Fibroblast of skin of scalp (primary cell): ENCODE results near the gene NETO1.

Source experiments
- DNase-seq: peaks from one replicate; pipeline ENCODE4 v3.0.0-alpha.2; 2013

Gene NETO1

GRCh38 chr18:72843743-72844142 lies 24.0 kb downstream of the NETO1 start:
- DNase-seq = no peak

DNA sequence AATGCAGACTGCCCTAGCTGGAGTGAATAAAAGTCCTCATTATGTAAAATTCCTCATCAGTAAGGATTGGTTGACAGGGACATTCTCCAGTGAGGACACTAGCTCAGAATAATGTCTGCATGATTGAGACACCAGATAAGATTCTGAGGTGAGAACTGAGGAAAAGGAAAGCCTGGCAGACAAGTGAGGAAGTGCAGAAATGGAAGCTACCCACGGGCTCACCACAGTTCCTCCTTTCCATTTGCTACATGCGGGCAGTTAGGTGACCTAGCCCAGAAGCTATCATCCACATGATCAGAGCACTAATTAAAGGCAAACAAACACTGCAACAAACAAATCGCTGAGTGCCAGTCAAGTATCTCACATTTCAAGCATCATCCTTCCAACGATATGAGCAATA lies 27.7 kb downstream of the NETO1 start:
- DNase-seq = no peak

GRCh38 chr18:72834731-72835130 lies 33.1 kb downstream of the NETO1 start:
- no peak for DNase-seq

DNA sequence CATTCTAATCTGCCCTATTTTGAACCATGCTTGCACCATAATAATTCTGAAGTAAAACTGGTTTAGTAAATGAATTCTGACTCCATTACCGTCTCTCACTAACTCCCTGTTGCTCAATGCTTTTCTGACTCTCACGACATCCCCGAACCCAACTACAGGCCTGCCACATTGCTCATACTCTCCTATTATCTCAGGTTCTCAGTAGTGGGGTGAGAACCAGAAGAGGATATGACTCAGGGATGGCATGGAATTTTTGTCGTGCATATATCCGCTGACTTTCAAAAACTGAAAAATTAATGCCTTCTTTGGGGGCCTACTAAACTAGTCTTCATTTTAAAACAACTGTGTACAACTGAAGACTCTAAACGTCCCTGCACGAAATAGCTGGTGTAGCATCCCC lies 34.3 kb downstream of the NETO1 start:
- DNase-seq = no peak

DNA sequence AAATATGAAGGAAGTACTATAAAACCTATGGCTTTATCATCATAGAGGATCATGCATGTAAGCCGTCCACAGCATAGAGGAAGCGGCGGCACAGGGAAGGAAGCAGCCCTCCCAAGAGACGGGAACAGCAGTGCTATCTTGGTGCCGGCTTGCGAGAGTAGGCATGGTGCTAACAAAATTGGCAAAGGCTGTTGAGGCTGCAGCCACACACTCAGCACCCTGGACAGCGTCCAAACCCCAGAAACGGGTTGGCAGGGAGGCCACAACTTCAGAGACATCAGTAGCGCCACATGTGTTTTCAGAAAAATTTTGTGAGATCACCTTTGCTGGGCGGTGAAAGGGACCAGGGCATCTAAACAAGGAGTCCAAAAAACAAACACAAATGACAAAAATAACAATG lies 37.7 kb downstream of the NETO1 start:
- peak; percentile 1 for DNase-seq

GRCh38 chr18:72828601-72829000 lies 39.2 kb downstream of the NETO1 start:
- DNase-seq = no peak

DNA sequence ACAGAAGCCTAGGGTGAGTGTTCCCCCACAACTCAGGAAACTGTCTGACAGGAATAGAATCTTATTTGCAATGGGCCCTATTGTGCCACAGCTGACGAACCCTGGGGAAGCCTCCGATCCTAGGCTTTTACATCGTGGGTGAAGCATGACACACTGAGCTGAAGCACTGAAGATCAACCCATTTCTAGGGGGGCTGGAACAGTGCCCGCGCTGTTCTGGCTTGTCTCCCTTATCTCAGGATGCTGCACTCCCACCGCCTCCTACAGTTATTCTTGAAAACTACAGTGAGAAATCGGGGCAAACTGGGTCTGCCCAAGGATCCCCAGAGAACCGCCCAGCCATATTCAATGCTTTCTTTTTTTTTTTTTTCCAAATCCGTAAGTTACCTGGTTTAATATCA lies 41.1 kb downstream of the NETO1 start:
- no peak for DNase-seq

DNA sequence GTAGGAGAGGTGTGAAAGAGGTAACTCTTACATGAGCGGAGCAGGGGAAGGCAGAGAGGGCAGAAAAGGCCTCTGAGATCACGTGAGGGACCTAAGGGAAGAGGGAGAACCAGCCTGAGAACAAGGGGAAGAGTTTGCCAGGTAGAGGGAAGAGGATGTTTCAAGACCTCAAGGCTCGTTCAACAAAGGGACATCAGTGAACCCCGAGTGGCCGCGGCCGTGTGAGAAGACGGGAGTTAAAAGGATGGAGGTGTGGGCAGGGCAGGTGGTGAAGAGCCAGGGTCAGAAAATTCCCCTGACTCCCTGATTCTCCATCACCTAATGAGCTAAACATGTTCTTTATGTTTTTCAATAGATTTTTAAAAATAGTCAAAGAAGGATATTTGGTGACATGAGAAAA lies 44.4 kb downstream of the NETO1 start:
- DNase-seq = no peak

GRCh38 chr18:72822202-72822601 lies 45.6 kb downstream of the NETO1 start:
- DNase-seq = no peak

DNA sequence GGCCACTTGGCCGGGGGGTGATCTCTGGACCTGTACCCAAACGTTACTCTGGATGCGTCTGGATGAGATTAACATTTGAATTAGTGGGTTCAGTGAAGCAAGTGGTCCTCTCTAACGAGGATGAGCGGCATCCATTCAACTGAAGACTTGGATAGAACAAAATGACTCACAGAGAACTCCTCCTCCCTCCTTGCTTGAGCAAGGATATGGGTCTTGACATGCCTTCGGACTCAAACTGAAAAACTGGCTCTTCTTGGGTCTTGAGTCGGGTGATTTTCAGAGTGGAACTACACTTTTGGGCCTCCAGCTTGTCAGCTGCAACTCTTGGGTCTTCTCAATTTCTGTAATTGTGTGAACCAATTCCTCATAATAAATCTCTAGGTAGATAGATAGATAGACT lies 47.2 kb downstream of the NETO1 start:
- DNase-seq = no peak

DNA sequence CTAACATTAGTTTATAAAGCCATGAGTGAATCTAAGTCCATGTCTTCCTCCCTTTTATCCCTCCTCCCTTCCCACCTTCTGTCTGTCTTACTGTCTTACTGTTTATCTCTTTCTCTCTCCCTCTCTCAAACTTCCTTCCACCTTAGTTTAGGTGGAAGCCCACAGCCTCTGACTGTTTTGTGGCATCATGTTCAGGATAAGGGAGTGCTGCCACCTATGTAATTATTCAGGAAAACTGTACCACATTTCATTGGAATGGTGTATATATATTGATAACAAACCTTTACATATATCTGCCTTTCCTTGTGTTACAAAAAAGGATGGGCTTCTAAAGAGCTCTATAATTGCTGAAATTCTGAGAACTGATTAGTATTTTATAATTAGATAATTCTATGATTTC lies 48.7 kb downstream of the NETO1 start:
- DNase-seq = no peak

- DNase-seq = no peak
These were observed 56.7 kb downstream of the NETO1 start for GRCh38 chr18:72811047-72811446.

GRCh38 chr18:72808680-72809079 lies 59.1 kb downstream of the NETO1 start:
- no peak for DNase-seq

- DNase-seq = no peak
These were observed 68.7 kb downstream of the NETO1 start for GRCh38 chr18:72799106-72799505.

DNA sequence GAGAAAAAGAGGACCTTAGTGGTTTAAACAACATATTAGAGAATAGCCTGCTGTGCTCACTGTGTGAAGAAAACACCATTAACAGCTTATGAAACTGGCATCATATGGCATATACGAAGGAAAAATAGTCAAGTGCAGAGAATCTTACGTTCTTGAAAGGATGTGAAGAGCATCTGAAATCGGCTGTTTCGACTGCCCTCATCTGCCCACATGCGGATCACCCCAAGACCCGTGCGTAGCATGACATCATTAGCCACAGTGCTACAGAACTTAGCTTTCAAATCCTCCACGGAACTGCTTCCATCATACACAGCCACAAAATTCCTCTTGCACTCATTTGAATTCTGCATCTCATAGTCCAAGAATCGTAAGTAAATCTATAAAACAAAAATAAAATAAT lies 84.3 kb downstream of the NETO1 start:
- peak; percentile 0 for DNase-seq

DNA sequence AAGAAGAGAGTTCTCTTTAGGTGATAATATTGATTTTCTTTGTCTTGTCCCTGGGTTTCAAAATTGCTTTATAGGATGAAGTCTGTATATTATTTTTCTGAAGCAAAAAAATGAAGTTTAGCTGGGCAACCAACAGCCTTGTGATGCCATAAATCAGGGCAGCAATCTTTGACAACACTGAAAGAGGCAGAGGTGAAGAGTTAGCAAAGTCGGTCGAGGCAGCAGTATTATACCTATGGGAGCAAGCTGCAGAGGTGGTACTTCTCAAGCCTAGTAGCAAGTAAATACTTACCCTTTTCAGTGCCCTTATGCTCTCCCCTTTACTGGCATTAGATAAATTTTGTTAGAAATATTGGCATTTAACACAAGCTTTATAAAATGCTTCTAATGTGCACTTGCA lies 92.9 kb downstream of the NETO1 start:
- no peak for DNase-seq

GRCh38 chr18:72772916-72773315 lies 94.9 kb downstream of the NETO1 start:
- DNase-seq = no peak

GRCh38 chr18:72768681-72769229 lies 99.0 kb downstream of the NETO1 start:
- no peak for DNase-seq

- DNase-seq = peak; percentile 67
These were observed 105.2 kb downstream of the NETO1 start for GRCh38 chr18:72762515-72763122.

DNA sequence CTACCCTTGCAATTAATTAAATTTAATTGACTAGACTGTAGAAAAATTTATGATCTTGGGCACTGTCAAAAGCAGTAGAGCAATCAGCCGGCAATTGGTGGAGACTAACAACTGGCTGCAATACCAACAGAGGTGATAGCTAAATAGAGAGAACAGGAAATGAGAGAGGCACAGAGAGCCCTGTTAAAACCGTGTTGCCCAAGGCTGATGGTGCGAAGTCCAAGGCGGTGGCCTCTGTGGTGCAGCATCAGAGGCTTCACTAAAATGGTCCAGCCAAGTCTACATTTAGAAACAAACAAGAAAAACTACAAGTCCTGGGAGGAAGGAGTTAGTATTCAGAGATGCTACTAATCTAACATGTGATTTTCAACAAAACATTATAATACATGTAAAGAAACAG lies 115.6 kb downstream of the NETO1 start:
- no peak for DNase-seq

GRCh38 chr18:72742002-72742401 lies 125.8 kb downstream of the NETO1 start:
- peak; percentile 0 for DNase-seq

DNA sequence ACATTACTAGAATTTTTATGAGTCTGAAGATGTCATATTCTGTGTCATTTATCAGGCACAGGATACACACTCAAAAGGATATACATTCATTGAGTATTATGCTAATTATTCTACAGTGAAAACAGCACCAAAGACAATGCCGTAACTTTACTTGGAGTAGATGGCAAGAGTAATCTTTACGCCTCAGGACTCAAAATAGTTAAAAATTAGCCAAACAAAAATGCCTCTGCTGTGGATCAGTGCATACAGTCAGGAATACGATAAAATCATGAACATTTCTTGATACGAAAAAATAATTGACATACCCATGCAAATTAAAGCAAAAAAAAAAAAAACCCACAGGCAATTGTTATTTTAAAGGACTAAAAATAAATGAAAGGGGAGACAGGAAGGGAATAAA lies 129.7 kb downstream of the NETO1 start:
- no peak for DNase-seq

- DNase-seq = no peak
These were observed 140.0 kb downstream of the NETO1 start for GRCh38 chr18:72727776-72728175.

DNA sequence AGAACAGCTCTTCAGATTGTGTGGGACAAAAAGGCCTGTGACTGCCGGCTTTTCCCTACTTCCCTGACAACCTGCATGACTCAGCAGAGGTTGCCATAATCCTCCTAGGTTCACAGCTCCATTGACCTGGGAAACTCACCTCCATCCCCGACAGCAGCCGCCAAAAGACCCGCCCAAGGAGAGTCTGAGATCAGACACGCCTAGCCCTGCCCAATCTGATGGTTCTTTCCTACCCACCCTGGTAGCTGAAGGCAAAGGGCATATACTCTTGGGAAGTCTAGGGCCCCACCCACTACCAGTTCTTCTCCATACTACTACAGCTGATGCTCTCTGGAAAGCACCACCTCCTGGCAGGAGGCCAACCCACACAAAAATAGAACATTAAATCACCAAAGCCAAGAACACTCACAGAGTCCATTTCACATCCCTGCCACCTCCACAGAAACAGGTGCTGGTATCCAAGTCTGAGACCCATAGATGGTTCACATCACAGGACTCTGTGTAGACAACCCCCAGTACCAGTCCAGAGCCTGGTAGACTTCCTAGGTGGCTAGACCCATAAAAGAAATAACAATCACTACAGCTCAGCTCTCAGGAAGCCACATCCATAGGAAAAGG lies 140.6 kb downstream of the NETO1 start:
- DNase-seq = no peak

DNA sequence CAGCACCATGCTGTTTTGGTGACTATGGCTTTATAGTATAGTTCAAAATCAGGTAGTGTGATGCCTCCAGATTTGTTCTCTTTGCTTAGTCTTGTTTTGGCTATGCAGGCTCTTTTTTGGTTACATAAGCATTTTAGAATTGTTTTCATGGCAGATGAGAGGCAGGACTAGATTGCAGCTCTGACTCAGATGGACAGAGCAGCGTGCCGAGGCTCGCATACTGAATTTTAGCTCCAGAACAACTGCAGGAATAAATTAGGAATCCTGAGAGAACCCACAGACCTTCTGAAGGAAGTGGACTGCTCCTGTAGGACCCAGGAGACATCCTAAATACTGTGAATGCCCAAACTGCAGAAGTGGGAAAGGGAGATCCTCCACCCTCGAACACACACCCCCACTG lies 141.6 kb downstream of the NETO1 start:
- DNase-seq = no peak
